ENCODE measurements around the gene TLX1.

The TLX1 gene

DNA sequence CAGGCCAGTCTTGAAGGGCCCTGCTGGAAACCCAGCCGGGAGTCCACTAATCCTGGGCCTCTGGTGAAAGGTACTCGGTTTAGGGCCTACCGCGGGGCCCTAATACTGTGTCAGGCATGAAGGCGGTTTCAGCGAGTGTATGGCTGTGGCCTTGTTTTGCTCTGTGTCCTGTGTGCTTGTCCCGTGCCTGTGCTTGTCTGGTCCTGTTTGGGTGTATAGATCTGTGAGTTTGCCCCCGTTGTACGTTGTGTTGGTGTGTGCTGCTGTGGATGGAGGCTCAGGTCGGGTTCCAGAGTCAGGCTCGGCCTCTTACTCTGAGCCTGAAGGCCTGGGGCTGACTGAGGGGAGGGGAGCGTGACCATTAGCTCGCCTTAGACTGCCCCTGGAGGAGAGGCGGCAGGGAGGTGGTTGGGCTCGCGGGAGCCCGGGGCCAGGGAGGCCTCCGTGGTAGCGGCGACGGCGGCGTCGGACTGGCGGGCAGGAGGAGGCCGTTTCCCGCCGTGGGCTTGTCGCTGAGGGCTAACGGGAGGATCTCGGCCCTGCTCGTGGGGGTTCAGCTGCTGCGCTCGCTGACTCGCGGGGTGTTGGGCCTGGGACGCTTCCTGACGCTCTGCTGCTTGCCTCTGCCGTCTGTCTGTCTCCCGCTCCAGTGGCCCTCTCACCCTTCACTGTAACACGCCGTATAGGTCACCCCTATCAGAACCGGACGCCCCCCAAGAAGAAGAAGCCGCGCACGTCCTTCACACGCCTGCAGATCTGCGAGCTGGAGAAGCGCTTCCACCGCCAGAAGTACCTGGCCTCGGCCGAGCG lies 2.6 kb downstream of the TLX1 start:
- H3K4me3 ChIP-seq (ENCODE audit: low read depth, low read length) = no peak overlapping the region
- H3K27ac ChIP-seq = no peak overlapping the region
- no peaks in the 10 kb centered on the region for H3K36me3 ChIP-seq (replicated peaks)
- no peak for TF ChIP-seq CTCF (IDR thresholded peaks at IDR 0.05; ENCODE audit: low read depth, low read length, missing control alignments)
- in situ Hi-C loops (cut with HindIII; ENCODE audit: low pct_ligation_motif_present, low sequenced_read_pairs) = no loop called here
- peaks cover 98% of the 10 kb centered on the region for H3K27me3 ChIP-seq (replicated peaks)
- no peak for DNase-seq

DNA sequence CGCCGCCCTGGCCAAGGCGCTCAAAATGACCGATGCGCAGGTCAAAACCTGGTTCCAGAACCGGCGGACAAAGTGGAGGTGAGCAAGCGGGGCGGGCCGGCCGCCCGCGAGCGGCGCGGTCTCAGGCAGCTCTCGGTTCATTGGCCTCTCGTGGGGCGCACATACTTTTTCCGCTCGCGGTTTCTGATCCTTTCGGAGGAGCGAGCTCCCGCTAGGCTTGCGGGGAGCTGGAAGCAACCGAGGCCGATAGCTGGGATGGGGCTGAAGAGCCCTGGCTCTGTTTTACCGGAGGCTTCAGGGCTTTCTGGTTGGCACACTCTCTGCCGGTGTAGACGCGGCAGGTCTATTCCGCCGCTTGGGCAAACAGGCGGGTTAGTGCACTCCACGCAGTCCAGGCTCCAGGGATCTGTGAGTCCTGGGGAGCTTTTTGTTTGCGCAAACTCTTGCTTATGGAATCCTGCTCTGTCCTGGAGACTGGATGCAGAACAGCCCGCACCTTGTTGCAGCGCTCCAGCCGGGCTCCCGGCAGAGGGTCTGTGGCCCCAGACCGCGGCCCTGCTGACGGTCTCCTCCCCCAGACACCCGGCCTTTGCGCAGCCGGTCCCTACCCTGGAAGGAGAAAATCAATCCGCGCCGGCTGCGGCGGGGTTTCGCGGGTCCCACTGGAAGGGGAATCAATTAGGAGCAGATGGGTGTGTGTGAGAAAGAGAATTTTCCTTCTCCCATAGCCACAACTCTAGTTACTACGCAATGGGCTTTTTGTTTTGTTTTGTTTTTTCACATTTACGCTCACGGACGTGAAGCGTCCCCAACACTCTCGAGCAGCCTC lies 3.4 kb downstream of the TLX1 start:
- Histone ChIP-seq H3K36me3 (replicated peaks) (no peaks in the 10 kb centered on the region), H3K4me3 (ENCODE audit: low read depth, low read length) (no peak overlapping the region), H3K27me3 (replicated peaks) (peaks cover 100% of the 10 kb centered on the region), H3K27ac (no peak overlapping the region)
- no peak for TF ChIP-seq CTCF (IDR thresholded peaks at IDR 0.05; ENCODE audit: low read depth, low read length, missing control alignments)
- DNase-seq = no peak
- in situ Hi-C loops (cut with HindIII; ENCODE audit: low pct_ligation_motif_present, low sequenced_read_pairs) = no loop called here

- Histone ChIP-seq H3K27me3 (replicated peaks) (peaks cover 100% of the 10 kb centered on the region), H3K36me3 (replicated peaks) (no peaks in the 10 kb centered on the region), H3K27ac (no peak overlapping the region), H3K4me3 (ENCODE audit: low read depth, low read length) (no peak overlapping the region)
- no peak for TF ChIP-seq CTCF (IDR thresholded peaks at IDR 0.05; ENCODE audit: low read depth, low read length, missing control alignments)
- in situ Hi-C loops (cut with HindIII; ENCODE audit: low pct_ligation_motif_present, low sequenced_read_pairs) = no loop called here
- DNase-seq = no peak
These were observed 4.3 kb downstream of the TLX1 start for GRCh38 chr10:101135141-101136006.

DNA sequence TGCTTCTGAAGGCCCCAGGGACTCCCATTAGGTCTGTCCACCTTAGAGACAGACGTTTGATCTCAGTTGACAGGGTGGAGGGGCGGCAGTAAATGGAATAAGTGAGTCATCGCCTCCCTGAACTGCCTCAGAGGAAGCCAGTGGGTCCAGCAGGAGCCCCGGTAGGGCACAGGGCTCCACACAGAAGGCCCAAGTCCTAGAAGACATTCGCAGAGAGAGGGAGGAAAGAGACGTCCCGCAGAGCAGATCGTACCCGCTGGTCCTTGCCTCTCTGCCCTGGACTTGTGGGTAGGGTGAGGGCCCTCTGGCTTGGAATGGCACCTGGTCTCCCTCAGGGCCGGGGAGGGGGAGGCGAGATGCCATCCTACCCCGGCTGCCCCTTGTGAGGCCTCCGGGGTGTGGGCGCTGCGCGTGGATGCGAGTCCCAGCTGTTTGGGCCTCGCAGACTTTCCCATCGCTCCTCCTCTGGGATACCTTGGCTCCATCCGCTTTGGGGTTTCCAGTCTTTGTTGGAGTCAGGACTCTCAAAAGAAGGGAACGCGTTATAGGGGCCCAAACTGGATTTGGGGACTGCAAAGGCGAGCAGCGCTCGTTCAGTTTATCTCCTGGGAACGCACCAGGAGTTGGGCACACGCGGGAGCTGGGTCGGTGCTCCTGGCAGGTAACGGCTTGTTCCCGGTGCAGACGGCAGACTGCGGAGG lies 5.1 kb downstream of the TLX1 start:
- no peak overlapping the region for H3K4me3 ChIP-seq (ENCODE audit: low read depth, low read length)
- H3K36me3 ChIP-seq (replicated peaks) = no peaks in the 10 kb centered on the region
- H3K27ac ChIP-seq = no peak overlapping the region
- no peak for TF ChIP-seq CTCF (IDR thresholded peaks at IDR 0.05; ENCODE audit: low read depth, low read length, missing control alignments)
- peaks cover 100% of the 10 kb centered on the region for H3K27me3 ChIP-seq (replicated peaks)
- DNase-seq = no peak
- in situ Hi-C loops (cut with HindIII; ENCODE audit: low pct_ligation_motif_present, low sequenced_read_pairs) = no loop called here

- no peak for TF ChIP-seq CTCF (IDR thresholded peaks at IDR 0.05; ENCODE audit: low read depth, low read length, missing control alignments)
- Histone ChIP-seq H3K27me3 (replicated peaks) (peaks cover 100% of the 10 kb centered on the region), H3K36me3 (replicated peaks) (no peaks in the 10 kb centered on the region), H3K27ac (no peak overlapping the region), H3K4me3 (ENCODE audit: low read depth, low read length) (no peak overlapping the region)
- in situ Hi-C loops (cut with HindIII; ENCODE audit: low pct_ligation_motif_present, low sequenced_read_pairs) = no loop called here
- DNase-seq = no peak
These were observed 5.6 kb downstream of the TLX1 start for GRCh38 chr10:101136708-101137121.
